Loucy (cell line): ENCODE measurements around the gene CLEC17A.

Source experiments
- H2AFZ ChIP-seq: fragments of 200-600 bp; sonication (generic); 2 replicates; pipeline ENCODE4 v1.6.0; 2016; ENCODE audit warnings: antibody characterized with exemption, mild to moderate bottlenecking, low read length, moderate library complexity
- H3F3A ChIP-seq: fragments of 200-600 bp; 2 replicates; pipeline ENCODE4 v1.6.0; 2016; ENCODE audit warnings: antibody characterized with exemption, low read depth, mild to moderate bottlenecking
- H3K27me3 ChIP-seq: fragments of 200-600 bp; sonication (generic); 2 replicates; pipeline ENCODE4 v1.6.1; 2014; ENCODE audit warnings: low read length, mild to moderate bottlenecking; ENCODE audit not compliant: insufficient read depth, poor library complexity, severe bottlenecking
- H3K36me3 ChIP-seq: fragments of 200-600 bp; sonication (generic); 2 replicates; pipeline ENCODE4 v1.6.1; 2016; ENCODE audit warnings: low read length; ENCODE audit not compliant: insufficient read depth
- H3K4me1 ChIP-seq: fragments of 200-600 bp; sonication (generic); 2 replicates; pipeline ENCODE4 v1.5.1; 2014; ENCODE audit warnings: low read length, mild to moderate bottlenecking; ENCODE audit not compliant: insufficient read depth, poor library complexity, severe bottlenecking
- H3K4me2 ChIP-seq: fragments of 200-600 bp; sonication (generic); 2 replicates; pipeline ENCODE4 v1.6.0; 2014; ENCODE audit warnings: antibody characterized with exemption, low read length, low read depth, mild to moderate bottlenecking; ENCODE audit not compliant: poor library complexity, severe bottlenecking
- H3K4me3 ChIP-seq: fragments of 200-600 bp; sonication (generic); 2 replicates; pipeline ENCODE4 v1.5.1; 2014; ENCODE audit warnings: low read length, mild to moderate bottlenecking, mixed read lengths; ENCODE audit not compliant: poor library complexity, severe bottlenecking
- H3K79me2 ChIP-seq: fragments of 200-600 bp; sonication (generic); 2 replicates; pipeline ENCODE4 v1.6.1; 2014; ENCODE audit warnings: low read length; ENCODE audit not compliant: insufficient read depth
- H3K9ac ChIP-seq: fragments of 200-600 bp; sonication (generic); 2 replicates; pipeline ENCODE4 v1.6.0; 2014; ENCODE audit warnings: mild to moderate bottlenecking, low read depth, low read length, moderate library complexity; ENCODE audit not compliant: poor library complexity, severe bottlenecking
- H3K9me2 ChIP-seq: fragments of 200-600 bp; sonication (generic); replicated peaks from 2 replicates; pipeline ENCODE4 v1.6.1; 2016; ENCODE audit warnings: low read depth, low read length, mixed read lengths
- H3K9me3 ChIP-seq: fragments of 200-600 bp; sonication (generic); 2 replicates; pipeline ENCODE4 v1.6.1; 2014; ENCODE audit warnings: mild to moderate bottlenecking, antibody characterized with exemption, low read length, low read depth; ENCODE audit not compliant: insufficient read depth
- H4K20me1 ChIP-seq: fragments of 200-600 bp; sonication (generic); 2 replicates; pipeline ENCODE4 v1.6.0; 2014; ENCODE audit warnings: antibody characterized with exemption, low read length, mild to moderate bottlenecking; ENCODE audit not compliant: insufficient read depth, poor library complexity, severe bottlenecking
- CTCF ChIP-seq: fragments of 200-600 bp; sonication (generic); conservative IDR thresholded peaks from 2 replicates; pipeline ENCODE4 v1.5.1; 2014; ENCODE audit warnings: mild to moderate bottlenecking, antibody characterized with exemption, low read length
- EZH2phosphoT487 ChIP-seq: fragments of 200-600 bp; IDR thresholded peaks from 2 replicates; pipeline ENCODE4 v1.6.1; 2018; ENCODE audit warnings: antibody characterized with exemption, mild to moderate bottlenecking, moderate library complexity, borderline replicate concordance

Gene CLEC17A

GRCh38 chr19:14544977-14545715 lies 37.7 kb upstream of the CLEC17A start:
- Histone ChIP-seq H3K4me3 (no peak overlapping the region), H3K9ac (no peak overlapping the region), H3K9me3 (no peaks in the 10 kb centered on the region), H2AFZ (no peak overlapping the region), H3K79me2 (peaks cover 39% of the 10 kb centered on the region; the same call in 1 of the 2 replicates), H3F3A (no peaks in the 10 kb centered on the region), H4K20me1 (peaks cover 3% of the 10 kb centered on the region), H3K9me2 (no peaks in the 10 kb centered on the region), H3K36me3 (peaks cover 11% of the 10 kb centered on the region; the same call in 1 of the 2 replicates), H3K4me1 (no peaks in the 10 kb centered on the region), H3K27me3 (no peaks in the 10 kb centered on the region), H3K4me2 (no peak overlapping the region)
- no peak for TF ChIP-seq EZH2phosphoT487
- TF ChIP-seq CTCF = no peak

DNA sequence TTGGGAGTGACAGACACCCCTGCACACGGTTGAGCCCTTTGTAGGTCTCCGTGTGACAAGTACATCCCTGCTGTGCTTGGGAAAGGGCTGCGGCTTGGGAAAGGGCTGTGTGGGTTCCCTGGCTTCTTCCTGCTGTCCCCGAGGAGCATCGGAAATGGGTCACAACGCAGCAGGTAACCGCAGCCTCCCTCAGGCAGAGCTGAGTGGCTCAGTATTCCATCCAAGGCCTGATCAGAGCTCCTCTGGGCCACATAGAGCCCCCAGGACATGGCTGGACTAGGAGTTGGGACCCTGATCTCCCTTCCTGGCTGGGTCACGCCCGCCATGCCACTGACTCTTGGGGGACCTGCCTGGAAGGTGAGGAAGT lies 37.2 kb upstream of the CLEC17A start:
- Histone ChIP-seq H3K4me3 (no peak overlapping the region), H4K20me1 (peaks cover 3% of the 10 kb centered on the region), H3K4me1 (no peaks in the 10 kb centered on the region), H3F3A (no peaks in the 10 kb centered on the region), H3K9me3 (no peaks in the 10 kb centered on the region), H3K36me3 (peaks cover 13% of the 10 kb centered on the region; the same call in 1 of the 2 replicates), H3K79me2 (peaks cover 42% of the 10 kb centered on the region; the same call in 1 of the 2 replicates), H3K9me2 (no peaks in the 10 kb centered on the region), H3K4me2 (no peak overlapping the region), H3K9ac (no peak overlapping the region), H3K27me3 (no peaks in the 10 kb centered on the region), H2AFZ (no peak overlapping the region)
- TF ChIP-seq EZH2phosphoT487 (no peak), CTCF (no peak)

- Histone ChIP-seq H3F3A (no peaks in the 10 kb centered on the region), H3K79me2 (peaks cover 38% of the 10 kb centered on the region; the same call in 1 of the 2 replicates), H3K9me2 (no peaks in the 10 kb centered on the region), H3K36me3 (peaks cover 13% of the 10 kb centered on the region; the same call in 1 of the 2 replicates), H3K4me1 (peaks cover 3% of the 10 kb centered on the region), H3K4me3 (no peak overlapping the region), H3K9me3 (no peaks in the 10 kb centered on the region), H3K9ac (no peak overlapping the region), H3K4me2 (no peak overlapping the region), H4K20me1 (no peaks in the 10 kb centered on the region), H2AFZ (no peak overlapping the region), H3K27me3 (no peaks in the 10 kb centered on the region)
- TF ChIP-seq EZH2phosphoT487 (no peak), CTCF (no peak)
Observed at GRCh38 chr19:14550201-14550754, 32.6 kb upstream of the CLEC17A start.
